Fibroblast of villous mesenchyme (primary cell): ENCODE data around the gene OSCP1. TPM values are rescaled to one million over a fixed set of nuclear protein-coding genes. Genes with fewer than 3 reads are reported as not detected.

ENCODE experiments used
- DNase-seq: peaks from one replicate; pipeline ENCODE4 v3.0.0-alpha.2; 2010; ENCODE audit warnings: low read depth
- H3K4me3 ChIP-seq: 2 replicates; pipeline ENCODE4 v1.5.1; 2011; ENCODE audit warnings: low read depth, mild to moderate bottlenecking, low read length
- CTCF ChIP-seq: IDR thresholded peaks from 2 replicates; pipeline ENCODE4 v1.5.1; 2012; ENCODE audit warnings: low read depth, mild to moderate bottlenecking, low read length; ENCODE audit not compliant: insufficient read depth
- total RNA-seq: library from RNA; depleted of rRNA; stranded (reverse); fragments of >200 nt; gene quantifications from 2 replicates; pipeline ENCODE4 v1.2.3, GENCODE V29; 2012

Gene OSCP1
- total RNA-seq, 1 donor: 6.0 TPM

GRCh38 chr1:36419569-36419968 lies 30.7 kb downstream of the OSCP1 start:
- TF ChIP-seq CTCF: no peak
- peak; percentile 56 for DNase-seq
- H3K4me3 ChIP-seq: no peak overlapping the region

DNA sequence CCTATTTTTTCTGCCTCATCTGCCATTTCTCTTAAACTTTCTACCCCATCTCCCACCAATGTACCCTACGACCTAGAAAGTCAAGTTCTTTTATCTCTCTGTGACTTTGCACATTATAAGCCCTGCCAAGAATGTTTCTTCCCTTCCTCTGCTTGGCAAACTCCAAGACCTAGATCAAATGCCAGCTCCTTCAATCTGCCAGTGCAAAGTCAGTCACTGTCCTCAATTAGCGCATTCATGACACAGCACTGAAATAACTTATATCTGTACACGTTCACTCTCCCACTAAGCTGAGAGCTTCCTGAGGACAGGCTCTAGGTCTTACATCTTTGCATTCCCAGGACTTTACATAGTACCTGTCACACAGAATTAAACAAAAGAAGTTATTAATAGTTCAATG lies 31.1 kb downstream of the OSCP1 start:
- no peak overlapping the region for H3K4me3 ChIP-seq
- DNase-seq: no peak
- no peak for TF ChIP-seq CTCF

- DNase-seq: no peak
- TF ChIP-seq CTCF: no peak
- no peak overlapping the region for H3K4me3 ChIP-seq
Measured at GRCh38 chr1:36417931-36418330, 32.3 kb downstream of the OSCP1 start.

- no peak for TF ChIP-seq CTCF
- no peak overlapping the region for H3K4me3 ChIP-seq
- peak; percentile 17 for DNase-seq
Measured at GRCh38 chr1:36415661-36416326, 34.5 kb downstream of the OSCP1 start.

DNA sequence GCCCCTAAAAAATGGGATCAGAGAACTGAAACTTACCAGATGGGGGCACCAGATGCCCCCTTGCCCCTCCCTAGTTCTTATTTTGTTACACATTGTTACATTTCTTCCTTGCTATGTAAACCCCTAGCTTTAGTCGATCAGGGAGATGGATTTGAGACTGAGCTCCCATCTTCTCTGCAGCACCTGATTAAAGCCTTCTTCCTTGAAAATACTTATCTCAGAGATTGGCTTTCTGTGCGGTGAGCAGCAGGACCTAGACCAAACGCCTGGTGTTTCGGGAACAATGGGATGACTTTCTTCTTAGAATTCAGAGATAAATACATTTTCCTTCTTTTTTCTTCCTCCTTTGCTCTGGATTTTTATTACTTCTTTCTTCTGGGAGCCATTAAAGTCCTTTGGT lies 35.9 kb downstream of the OSCP1 start:
- no peak overlapping the region for H3K4me3 ChIP-seq
- DNase-seq: no peak
- TF ChIP-seq CTCF: no peak

- peak; percentile 18 for DNase-seq
- no peak overlapping the region for H3K4me3 ChIP-seq
- TF ChIP-seq CTCF: no peak
Measured at GRCh38 chr1:36411674-36412648, 38.3 kb downstream of the OSCP1 start.
